ENCODE measurements around the gene DAB2. TPM values are rescaled to one million over a fixed set of nuclear protein-coding genes. Genes with fewer than 3 reads are reported as not detected.

DAB2 gene
- total RNA-seq, 4 donors from 2014 or later = 22.9 to 57.4 (median 54.6) TPM

DNA sequence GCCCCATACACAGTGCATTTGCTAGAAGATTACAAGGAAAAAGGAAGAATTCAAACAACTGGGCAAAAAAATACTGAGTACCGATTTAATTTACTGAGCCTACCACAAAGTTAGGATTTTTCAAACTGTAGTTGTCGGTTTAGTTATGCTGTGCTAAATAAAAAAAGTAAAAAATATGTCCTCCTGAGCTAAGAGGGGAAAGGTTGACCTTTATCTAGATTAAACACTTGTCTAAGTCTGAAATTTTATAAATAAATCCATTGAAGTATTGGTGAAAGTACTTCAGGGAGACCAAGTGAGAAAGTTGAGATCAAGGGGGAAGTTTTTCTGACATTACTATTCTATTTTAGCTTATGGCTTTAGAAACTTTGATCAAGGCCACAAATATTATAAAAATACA lies 19.1 kb upstream of the DAB2 start:
- Histone ChIP-seq H3K4me3 (replicated peaks in 1 of 3) (no peak overlapping the region), H3K36me3 (no peaks in the 10 kb centered on the region), H3K9me3 (no peaks in the 10 kb centered on the region), H3K27ac (no peak overlapping the region), H3K27me3 (no peaks in the 10 kb centered on the region), H3K4me1 (no peaks in the 10 kb centered on the region)
- no peak for DNase-seq
- TF ChIP-seq, protein P1, sequence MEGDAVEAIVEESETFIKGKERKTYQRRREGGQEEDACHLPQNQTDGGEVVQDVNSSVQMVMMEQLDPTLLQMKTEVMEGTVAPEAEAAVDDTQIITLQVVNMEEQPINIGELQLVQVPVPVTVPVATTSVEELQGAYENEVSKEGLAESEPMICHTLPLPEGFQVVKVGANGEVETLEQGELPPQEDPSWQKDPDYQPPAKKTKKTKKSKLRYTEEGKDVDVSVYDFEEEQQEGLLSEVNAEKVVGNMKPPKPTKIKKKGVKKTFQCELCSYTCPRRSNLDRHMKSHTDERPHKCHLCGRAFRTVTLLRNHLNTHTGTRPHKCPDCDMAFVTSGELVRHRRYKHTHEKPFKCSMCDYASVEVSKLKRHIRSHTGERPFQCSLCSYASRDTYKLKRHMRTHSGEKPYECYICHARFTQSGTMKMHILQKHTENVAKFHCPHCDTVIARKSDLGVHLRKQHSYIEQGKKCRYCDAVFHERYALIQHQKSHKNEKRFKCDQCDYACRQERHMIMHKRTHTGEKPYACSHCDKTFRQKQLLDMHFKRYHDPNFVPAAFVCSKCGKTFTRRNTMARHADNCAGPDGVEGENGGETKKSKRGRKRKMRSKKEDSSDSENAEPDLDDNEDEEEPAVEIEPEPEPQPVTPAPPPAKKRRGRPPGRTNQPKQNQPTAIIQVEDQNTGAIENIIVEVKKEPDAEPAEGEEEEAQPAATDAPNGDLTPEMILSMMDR (IDR thresholded peaks at IDR 0.05) = no peak
- no peak for TF ChIP-seq POLR2A (IDR thresholded peaks at IDR 0.05)
- 95 to 98% methylated on average over 2 of the region's 2 CpGs for WGBS, 2 donors
- intact Hi-C loops (cut with DNase I) = no loop called here

DNA sequence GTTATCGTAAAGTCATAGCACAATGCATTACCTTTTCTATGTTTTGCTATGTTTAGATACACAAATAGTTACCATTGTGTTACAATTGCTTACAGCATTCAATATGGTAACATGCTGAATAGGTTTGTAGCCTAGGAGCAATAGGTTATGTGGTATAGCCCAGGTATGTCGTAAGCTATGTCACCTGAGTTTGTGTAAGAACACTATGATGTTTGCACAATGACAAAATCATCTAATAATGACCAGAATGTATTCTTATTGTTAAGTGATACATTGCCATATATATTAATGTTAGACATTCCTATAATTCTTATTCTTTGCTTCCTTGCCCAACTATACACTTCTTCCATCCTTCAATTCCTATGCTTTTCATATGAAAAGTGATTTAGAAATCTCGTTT lies 18.2 kb upstream of the DAB2 start:
- no peak overlapping the region for H3K27ac ChIP-seq
- no peaks in the 10 kb centered on the region for H3K9me3 ChIP-seq
- no peaks in the 10 kb centered on the region for H3K27me3 ChIP-seq
- 65 to 93% methylated on average over 3 of the region's 3 CpGs for WGBS, 2 donors
- no peaks in the 10 kb centered on the region for H3K4me1 ChIP-seq
- no peak for DNase-seq
- TF ChIP-seq, protein P1 (IDR thresholded peaks at IDR 0.05) = no peak
- intact Hi-C loops (cut with DNase I) = no loop called here
- H3K4me3 ChIP-seq (replicated peaks in 1 of 3) = no peak overlapping the region
- no peaks in the 10 kb centered on the region for H3K36me3 ChIP-seq

DNA sequence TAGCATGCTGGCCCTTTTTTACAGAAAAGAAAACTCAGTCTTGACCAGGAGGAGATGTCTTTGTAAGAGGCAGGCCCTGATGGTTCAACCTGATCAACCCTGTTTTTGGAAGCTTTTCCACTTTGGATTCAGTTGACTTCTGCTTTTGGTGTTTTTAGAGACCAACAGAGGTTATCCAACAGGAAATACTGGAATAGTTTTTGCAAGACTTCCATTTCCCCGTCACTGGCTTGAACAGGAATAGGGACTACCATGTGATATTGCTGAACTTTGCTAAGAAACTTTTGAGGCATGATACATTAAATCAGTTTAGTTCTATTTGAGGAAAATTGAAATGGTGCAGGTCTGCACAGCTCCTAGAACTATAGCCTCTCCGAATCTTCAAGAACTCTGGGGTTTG lies 17.1 kb upstream of the DAB2 start:
- DNase-seq = no peak
- Histone ChIP-seq H3K36me3 (no peaks in the 10 kb centered on the region), H3K27me3 (no peaks in the 10 kb centered on the region), H3K4me3 (replicated peaks in 1 of 3) (no peak overlapping the region), H3K9me3 (no peaks in the 10 kb centered on the region), H3K27ac (no peak overlapping the region), H3K4me1 (no peaks in the 10 kb centered on the region)
- WGBS, 2 donors = 45 to 72% methylated on average over 2 of the region's 2 CpGs
- no peak for TF ChIP-seq POLR2A (IDR thresholded peaks at IDR 0.05)
- TF ChIP-seq, protein P1 (IDR thresholded peaks at IDR 0.05) = no peak
- intact Hi-C loops (cut with DNase I) = no loop called here

DNA sequence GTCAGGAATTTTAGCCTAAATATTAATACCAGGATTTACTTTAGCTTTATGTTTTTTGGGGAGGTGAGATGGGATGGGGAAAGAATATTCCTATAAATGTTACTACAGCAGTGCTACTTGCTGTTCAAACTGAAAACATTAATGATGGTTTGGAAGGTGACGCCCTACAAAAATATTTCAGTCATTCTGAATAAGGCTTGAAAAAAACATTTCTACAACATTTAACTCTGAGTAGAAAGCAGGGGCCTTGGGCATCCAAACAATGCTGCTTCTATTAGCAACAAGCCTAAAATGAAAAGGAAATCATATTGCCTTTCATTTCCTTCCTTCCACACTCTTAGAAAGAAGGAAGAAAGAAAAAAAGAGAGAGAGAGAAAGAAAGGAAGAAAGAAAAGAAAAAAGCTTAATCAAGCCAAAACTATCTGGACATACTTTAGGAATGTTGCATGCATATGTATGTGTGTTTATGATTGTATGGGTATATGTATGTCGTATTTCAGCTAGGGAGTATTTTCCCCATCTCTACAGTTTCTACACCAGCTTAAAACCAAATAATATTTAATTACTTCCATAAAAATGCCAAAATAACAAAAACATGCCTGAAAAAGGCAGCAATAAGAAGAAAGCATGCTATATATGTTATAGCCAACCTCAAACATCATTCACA lies 16.3 kb upstream of the DAB2 start:
- intact Hi-C loops (cut with DNase I) = no loop called here
- Histone ChIP-seq H3K4me1 (no peaks in the 10 kb centered on the region), H3K36me3 (no peaks in the 10 kb centered on the region), H3K27ac (no peak overlapping the region), H3K4me3 (replicated peaks in 1 of 3) (no peak overlapping the region), H3K9me3 (no peaks in the 10 kb centered on the region), H3K27me3 (no peaks in the 10 kb centered on the region)
- no peak for DNase-seq
- TF ChIP-seq, protein P1 (IDR thresholded peaks at IDR 0.05) = no peak
- no peak for TF ChIP-seq POLR2A (IDR thresholded peaks at IDR 0.05)
- 88% methylated on average over 2 of the region's 2 CpGs for whole genome bisulfite sequencing, 2 donors

DNA sequence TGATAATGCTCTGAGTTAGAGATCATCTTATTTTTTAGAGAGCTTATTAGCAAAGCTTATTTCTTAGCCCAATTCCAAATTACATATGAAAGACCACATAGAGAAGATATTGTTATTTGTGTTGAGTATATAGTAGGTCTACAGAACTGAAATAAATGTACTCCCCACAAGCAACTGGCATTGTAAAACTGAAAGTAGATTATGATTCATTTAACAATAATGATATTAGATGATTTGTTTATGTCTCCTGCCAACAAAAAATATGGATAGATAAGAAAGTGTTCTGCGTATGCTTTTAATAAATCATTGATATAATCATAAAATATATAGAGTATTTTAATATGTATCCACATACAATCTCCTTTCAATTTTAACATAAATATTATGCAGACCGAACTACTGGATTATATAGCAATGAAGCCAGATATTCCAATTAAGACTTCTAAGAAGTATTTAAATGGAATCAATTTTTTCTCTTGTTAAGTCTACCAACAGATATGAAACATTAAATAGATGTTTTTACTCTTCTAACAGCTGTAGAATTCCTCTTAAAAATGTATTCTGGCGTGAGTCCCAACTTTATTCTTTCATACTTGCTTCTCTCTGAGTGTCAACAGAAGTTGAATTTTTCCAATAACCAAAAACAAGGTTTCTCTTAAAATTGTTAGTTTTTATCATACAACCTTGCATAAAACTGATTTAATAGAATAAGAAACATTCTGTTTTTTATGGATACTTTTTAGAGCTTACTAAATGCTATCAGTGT lies 15.6 kb upstream of the DAB2 start:
- Histone ChIP-seq H3K27ac (no peak overlapping the region), H3K4me3 (replicated peaks in 1 of 3) (no peak overlapping the region), H3K4me1 (no peaks in the 10 kb centered on the region), H3K9me3 (no peaks in the 10 kb centered on the region), H3K36me3 (no peaks in the 10 kb centered on the region), H3K27me3 (no peaks in the 10 kb centered on the region)
- no peak for DNase-seq
- intact Hi-C loops (cut with DNase I) = no loop called here
- TF ChIP-seq POLR2A (IDR thresholded peaks at IDR 0.05) = no peak
- TF ChIP-seq, protein P1 (IDR thresholded peaks at IDR 0.05) = no peak
- WGBS, 2 donors = 84 to 88% methylated on average over 3 of the region's 3 CpGs

Measured in thyroid gland (tissue), 4 donors.